WERI-Rb-1 (cell line): Measurements from ENCODE around the gene DEFB131B.
"Not testable (repeated sequence)": the region's sequence is repeated elsewhere in the genome, so short reads cannot be mapped to it uniquely, and the experiment has no call there.

Source experiments
- DNase-seq: peaks from one replicate; pipeline ENCODE4 v3.0.0-alpha.2; 2020
- H3K27ac ChIP-seq: fragments of 250-450 bp; sonication (Bioruptor Pico); 2 replicates; pipeline ENCODE4 v1.5.1; 2020; ENCODE audit warnings: mild to moderate bottlenecking, moderate library complexity
- H3K27me3 ChIP-seq: fragments of 250-450 bp; sonication (Bioruptor Pico); 2 replicates; pipeline ENCODE4 v1.5.1; 2021; ENCODE audit warnings: mild to moderate bottlenecking, low read depth, moderate library complexity; ENCODE audit not compliant: insufficient read depth, severe bottlenecking
- H3K36me3 ChIP-seq: fragments of 250-450 bp; sonication (Bioruptor Pico); 2 replicates; pipeline ENCODE4 v1.5.1; 2020; ENCODE audit warnings: mild to moderate bottlenecking, moderate library complexity
- H3K4me3 ChIP-seq: 2 replicates; pipeline ENCODE4 v1.5.1; 2011; ENCODE audit warnings: low read depth, mild to moderate bottlenecking, control low read depth, low read length
- H3K9me3 ChIP-seq: fragments of 250-450 bp; sonication (Bioruptor Pico); 2 replicates; pipeline ENCODE4 v1.5.1; 2021; ENCODE audit warnings: mild to moderate bottlenecking, moderate library complexity; ENCODE audit not compliant: severe bottlenecking
- TF ChIP-seq, protein P1 (sequence below): IDR thresholded peaks from 2 replicates; pipeline ENCODE4 v1.5.1; 2011; ENCODE audit warnings: low read depth, mild to moderate bottlenecking, control low read depth, inconsistent platforms, low read length

The DEFB131B gene

DNA sequence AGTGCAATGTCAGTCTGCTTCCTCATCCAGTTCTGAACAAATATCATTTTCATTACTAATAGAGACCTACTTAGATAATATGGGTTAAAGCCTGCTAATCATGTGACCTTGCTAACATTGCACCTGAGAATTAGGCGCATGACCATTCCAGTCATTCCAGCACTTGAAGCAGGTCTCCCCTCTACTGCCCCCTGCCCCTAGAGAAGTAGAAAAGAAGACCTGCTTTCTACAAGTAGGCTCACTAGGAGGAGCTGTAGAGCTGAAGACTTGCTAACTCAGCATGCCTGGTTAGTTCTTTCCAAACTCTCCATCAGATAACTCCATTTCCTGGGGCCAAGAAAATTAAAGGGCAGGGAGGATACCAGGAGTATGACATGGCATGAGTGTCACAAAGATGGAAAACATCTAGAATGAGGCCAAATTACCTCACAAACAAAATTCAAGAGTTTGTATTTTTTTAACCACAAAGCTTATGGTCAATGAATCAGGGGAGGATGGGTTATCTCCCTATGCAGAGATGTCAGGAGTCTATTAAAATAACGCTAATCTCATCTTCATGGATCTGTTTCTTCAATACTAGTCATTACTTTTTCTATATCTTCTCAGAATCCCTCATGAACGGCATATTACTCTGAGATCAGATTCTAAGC lies 14.2 kb upstream of the DEFB131B start:
- not testable (repeated sequence) for H3K36me3 ChIP-seq, H3K4me3 ChIP-seq, H3K9me3 ChIP-seq, H3K27ac ChIP-seq, H3K27me3 ChIP-seq
- DNase-seq: peak; percentile 61
- TF ChIP-seq, protein P1, sequence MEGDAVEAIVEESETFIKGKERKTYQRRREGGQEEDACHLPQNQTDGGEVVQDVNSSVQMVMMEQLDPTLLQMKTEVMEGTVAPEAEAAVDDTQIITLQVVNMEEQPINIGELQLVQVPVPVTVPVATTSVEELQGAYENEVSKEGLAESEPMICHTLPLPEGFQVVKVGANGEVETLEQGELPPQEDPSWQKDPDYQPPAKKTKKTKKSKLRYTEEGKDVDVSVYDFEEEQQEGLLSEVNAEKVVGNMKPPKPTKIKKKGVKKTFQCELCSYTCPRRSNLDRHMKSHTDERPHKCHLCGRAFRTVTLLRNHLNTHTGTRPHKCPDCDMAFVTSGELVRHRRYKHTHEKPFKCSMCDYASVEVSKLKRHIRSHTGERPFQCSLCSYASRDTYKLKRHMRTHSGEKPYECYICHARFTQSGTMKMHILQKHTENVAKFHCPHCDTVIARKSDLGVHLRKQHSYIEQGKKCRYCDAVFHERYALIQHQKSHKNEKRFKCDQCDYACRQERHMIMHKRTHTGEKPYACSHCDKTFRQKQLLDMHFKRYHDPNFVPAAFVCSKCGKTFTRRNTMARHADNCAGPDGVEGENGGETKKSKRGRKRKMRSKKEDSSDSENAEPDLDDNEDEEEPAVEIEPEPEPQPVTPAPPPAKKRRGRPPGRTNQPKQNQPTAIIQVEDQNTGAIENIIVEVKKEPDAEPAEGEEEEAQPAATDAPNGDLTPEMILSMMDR: peak; percentile 70

DNA sequence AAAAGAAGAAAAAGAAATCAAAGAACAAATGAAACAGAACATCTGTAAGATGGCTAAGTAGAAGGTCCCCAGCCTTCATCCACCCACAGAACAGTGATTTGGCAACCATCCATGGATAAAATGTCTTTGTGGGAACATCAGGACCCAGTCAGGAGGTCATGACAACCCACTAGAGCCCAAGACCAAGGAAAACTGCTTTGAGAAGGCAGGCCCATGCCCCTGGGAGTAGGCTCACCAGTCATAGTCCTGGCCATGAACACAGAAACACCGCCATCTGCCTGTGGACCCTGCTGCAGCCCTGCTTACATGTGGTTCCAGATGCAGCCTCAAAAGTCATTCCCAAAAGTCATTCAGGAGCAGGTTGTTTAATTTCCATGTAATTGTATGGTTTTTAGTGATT lies 11.0 kb upstream of the DEFB131B start:
- peak; percentile 9 for DNase-seq
- H3K4me3 ChIP-seq, H3K27me3 ChIP-seq, H3K27ac ChIP-seq, H3K36me3 ChIP-seq, H3K9me3 ChIP-seq: not testable (repeated sequence)

DNA sequence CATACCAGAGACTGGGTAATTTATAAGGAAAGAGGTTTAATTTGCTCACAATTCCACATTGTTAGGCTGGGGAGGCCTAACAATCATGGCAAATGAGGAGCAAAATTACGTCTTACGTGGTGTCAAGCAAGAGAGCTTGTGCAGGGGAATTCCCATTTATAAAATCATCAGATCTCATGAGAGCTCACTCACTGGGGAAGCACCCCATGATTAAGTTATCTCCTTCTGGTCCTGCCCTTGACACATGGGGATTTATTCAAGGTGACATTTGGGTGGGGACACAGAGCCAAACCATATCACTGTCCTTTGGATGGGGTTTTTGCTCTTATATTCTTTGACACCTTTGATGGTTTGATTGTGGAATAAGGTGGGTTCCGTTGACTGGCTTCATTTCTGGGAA lies 8.3 kb upstream of the DEFB131B start:
- H3K27me3 ChIP-seq, DNase-seq, H3K4me3 ChIP-seq, H3K27ac ChIP-seq, H3K9me3 ChIP-seq, H3K36me3 ChIP-seq: not testable (repeated sequence)

DNA sequence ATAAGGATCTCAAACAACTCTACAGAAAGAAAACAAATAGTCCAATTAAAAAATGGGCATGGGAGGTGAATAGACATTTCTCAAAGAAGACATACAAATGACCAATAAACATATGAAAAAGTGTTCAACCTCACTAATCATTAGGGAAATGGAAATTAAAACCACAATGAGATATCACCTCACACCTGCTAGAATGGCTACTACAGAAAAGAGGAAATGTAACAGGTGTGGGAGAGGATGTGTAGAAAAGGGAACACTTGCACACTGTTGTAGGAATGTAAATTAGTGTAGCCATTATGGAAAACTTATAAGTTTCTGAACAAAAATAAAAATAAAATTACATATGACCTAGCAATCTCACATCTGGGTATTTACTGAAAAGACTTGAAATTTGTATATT lies 7.6 kb upstream of the DEFB131B start:
- H3K27me3 ChIP-seq, H3K27ac ChIP-seq, H3K36me3 ChIP-seq, H3K4me3 ChIP-seq, H3K9me3 ChIP-seq, DNase-seq: not testable (repeated sequence)

DNA sequence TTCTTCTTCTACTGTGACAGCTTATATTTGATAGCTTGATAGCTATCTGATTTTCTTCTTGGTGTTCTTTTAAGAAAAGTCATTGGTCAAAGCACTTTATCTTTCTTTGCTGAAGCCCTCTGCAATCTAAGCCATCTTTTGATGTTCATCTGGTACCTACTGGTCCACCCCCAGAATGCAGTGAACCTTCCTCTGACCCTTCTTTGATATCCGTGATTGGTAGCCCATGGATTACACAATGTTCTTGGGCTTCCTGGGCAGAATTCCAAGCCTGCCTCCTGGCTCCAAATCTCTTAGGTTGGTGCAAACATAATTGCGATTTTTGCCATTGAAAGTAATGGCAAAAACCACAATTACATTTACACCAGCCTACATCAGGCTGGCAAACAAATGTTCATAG lies 2.0 kb upstream of the DEFB131B start:
- H3K9me3 ChIP-seq, H3K27ac ChIP-seq, H3K36me3 ChIP-seq, H3K27me3 ChIP-seq, DNase-seq, H3K4me3 ChIP-seq: not testable (repeated sequence)

DNA sequence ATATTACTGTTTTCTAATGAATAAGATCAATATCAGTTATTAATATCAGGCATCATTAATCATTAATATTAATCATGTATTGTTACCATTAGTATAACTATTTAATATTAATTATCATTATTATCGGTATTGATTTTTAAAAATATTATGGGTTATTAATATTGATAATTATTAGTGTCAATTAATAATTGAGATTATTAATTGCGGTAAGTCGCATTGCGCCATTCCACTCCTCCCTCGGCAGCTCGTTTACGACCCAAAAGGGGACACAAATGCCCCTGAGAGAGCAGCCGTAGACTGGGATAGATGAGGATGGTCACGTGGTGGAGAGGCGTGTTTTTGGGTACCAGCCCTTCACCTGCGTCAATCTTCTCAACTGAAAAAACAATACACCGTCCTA lies 7.6 kb downstream of the DEFB131B start:
- not testable (repeated sequence) for H3K36me3 ChIP-seq, DNase-seq, H3K9me3 ChIP-seq, H3K4me3 ChIP-seq, H3K27me3 ChIP-seq, H3K27ac ChIP-seq

DNA sequence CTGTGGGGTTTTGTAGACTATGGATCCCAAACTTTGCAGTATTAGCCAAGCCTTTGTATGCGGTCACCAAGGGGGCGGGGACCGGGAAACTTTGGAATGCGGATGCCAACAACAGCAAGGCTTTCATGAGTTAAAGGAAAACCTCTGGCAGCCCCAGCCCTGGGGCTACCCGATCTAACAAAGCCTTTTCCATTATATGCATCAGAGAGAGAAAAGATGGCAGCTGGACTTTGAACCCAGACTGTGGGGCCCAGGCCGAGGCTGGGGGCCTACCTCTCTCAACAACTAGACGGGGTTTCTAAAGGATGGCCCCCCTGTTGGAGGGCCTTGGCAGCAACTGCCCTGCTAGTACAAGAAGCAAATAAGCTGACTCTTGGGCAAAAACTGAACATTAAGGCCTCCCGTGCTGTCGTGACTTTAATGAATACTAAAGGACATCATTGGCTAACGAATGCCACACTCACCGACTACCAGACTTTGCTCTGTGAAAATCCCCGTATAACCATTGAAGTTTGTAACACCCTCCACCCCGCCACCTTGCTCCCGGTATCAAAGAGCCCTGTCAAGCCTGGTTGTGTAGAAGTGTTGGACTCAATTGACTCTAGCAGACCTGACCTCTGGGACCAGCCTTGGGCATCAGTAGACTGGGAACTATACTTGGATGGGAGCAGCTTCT lies 10.2 kb downstream of the DEFB131B start:
- H3K27me3 ChIP-seq, H3K27ac ChIP-seq, H3K9me3 ChIP-seq, DNase-seq, H3K36me3 ChIP-seq, H3K4me3 ChIP-seq: not testable (repeated sequence)

DNA sequence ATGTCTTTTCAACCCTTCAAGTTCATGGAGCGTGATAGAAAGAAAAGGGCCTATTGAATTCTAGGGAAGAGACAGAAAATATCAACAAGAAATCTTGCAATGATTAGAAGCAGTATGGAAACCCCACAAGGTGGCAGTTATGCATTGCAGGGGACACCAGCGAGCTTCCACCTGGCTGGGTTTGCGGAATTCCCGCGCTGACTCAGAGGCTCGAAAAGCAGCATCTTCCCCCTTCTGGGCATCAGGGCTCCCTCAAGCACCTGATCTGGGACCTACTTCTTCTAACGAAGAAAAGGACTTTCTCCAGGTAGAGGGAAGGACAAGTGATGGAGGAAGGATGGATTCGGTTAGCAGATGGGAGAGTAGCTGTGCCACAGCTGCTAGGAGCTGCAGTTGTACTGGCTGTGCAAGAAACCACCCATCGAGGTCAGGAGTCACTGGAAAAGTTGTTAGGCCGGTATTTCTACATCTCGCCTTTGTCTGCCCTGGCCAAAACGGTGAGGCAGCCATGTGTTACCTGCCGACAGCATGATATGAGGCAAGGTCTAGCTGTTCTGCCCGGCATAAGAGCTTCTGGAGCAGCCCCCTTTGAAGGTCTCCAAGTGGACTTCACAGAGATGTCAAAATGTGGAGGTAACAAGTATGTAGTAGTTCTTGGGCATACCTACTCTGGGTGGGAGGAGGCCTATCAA lies 11.1 kb downstream of the DEFB131B start:
- H3K4me3 ChIP-seq, H3K27me3 ChIP-seq, H3K27ac ChIP-seq, H3K36me3 ChIP-seq, H3K9me3 ChIP-seq, DNase-seq: not testable (repeated sequence)

DNA sequence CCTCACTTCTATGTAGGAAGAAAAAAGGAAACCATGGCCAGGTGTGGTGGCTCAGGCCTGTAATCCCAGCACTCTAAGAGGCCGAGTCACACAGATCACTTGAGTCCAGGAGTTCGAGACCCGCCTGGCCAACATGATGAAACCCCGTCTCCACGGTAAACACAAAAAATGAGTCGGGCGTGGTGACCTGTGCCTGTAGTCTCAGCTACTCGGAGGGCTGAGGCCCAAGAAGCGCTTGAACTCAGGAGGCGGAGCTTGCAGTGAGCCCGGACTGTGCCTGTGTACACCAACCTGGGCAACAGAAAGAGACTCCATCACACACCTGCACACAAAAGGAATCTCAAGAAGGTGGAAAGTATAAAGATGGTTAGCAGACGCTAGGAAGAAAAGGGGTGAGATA lies 17.7 kb downstream of the DEFB131B start:
- H3K9me3 ChIP-seq: no peaks in the 10 kb centered on the region
- no peaks in the 10 kb centered on the region for H3K36me3 ChIP-seq
- TF ChIP-seq, protein P1: no peak
- no peak overlapping the region for H3K4me3 ChIP-seq
- H3K27ac ChIP-seq: no peak overlapping the region
- no peaks in the 10 kb centered on the region for H3K27me3 ChIP-seq
- no peak for DNase-seq

DNA sequence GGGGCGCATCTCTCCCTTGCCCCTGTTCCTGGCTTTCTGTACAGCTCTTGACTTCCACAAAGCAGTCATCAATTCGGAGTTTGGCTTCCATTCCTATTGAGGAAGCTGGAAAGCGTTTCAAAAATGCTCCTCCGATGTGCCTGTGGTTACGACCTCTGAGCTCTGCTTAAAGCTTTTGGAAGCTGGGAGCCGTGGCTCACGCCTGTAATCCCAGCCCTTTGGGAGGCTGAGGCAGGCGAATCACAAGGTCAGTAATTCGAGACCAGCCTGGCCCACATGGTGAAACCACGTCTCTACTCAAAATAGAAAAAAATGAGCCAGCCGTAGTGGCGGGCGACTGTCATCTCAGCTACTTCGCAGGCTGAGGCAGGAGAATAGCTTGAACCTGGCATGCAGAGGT lies 22.9 kb downstream of the DEFB131B start:
- H3K4me3 ChIP-seq, H3K27ac ChIP-seq, H3K36me3 ChIP-seq, DNase-seq, H3K9me3 ChIP-seq, H3K27me3 ChIP-seq: not testable (repeated sequence)
